Mesenchymal stem cell (in vitro differentiated cells and primary cell): Measurements from ENCODE around the gene PDHB.

Source experiments
- DNase-seq: peaks from one replicate; pipeline ENCODE4 v3.0.0-alpha.2; 2013
- H2AFZ ChIP-seq: one replicate; pipeline ENCODE4 v1.6.1; 2013; ENCODE audit warnings: low read depth, mild to moderate bottlenecking, control low read depth, inconsistent platforms, low read length, moderate library complexity
- H2AK5ac ChIP-seq: 2 replicates; pipeline ENCODE4 v1.6.1; 2013; ENCODE audit warnings: low read length, moderate library complexity, mild to moderate bottlenecking, inconsistent platforms; ENCODE audit not compliant: severe bottlenecking
- H2BK120ac ChIP-seq: one replicate; pipeline ENCODE4 v1.6.1; 2013; ENCODE audit warnings: low read depth, mild to moderate bottlenecking, inconsistent platforms, low read length, moderate library complexity
- H2BK12ac ChIP-seq, 2 experiments: one replicate each; pipeline ENCODE4 v1.6.1; 2013; ENCODE audit warnings: inconsistent platforms in 2 of 2, low read length in 2 of 2, mild to moderate bottlenecking in 2 of 2, moderate library complexity in 2 of 2, control low read depth in 1 of 2
- H2BK15ac ChIP-seq: one replicate; pipeline ENCODE4 v1.6.1; 2013; ENCODE audit warnings: mild to moderate bottlenecking, low read depth, inconsistent platforms; ENCODE audit not compliant: poor library complexity, severe bottlenecking
- H2BK5ac ChIP-seq: 2 replicates; pipeline ENCODE4 v1.6.1; 2013; ENCODE audit warnings: low read depth, mild to moderate bottlenecking, low read length, control low read depth, inconsistent platforms; ENCODE audit not compliant: poor library complexity, severe bottlenecking
- H3K14ac ChIP-seq, 2 experiments: one replicate each; pipeline ENCODE4 v1.6.1; 2013; ENCODE audit warnings: inconsistent platforms in 2 of 2, low read length in 2 of 2, control low read depth in 1 of 2, mild to moderate bottlenecking in 1 of 2, moderate library complexity in 1 of 2
- H3K18ac ChIP-seq, 2 experiments: one replicate each; pipeline ENCODE4 v1.6.1; 2013; ENCODE audit warnings: inconsistent platforms in 2 of 2, low read length in 2 of 2, control low read depth in 1 of 2, low read depth in 1 of 2, mild to moderate bottlenecking in 1 of 2
- H3K23ac ChIP-seq, 2 experiments: one replicate each; pipeline ENCODE4 v1.6.1; 2013; ENCODE audit warnings: inconsistent platforms in 2 of 2, low read length in 2 of 2, mild to moderate bottlenecking in 2 of 2, moderate library complexity in 2 of 2, control low read depth in 1 of 2
- H3K27ac ChIP-seq: 2 replicates; pipeline ENCODE4 v1.5.1; 2013; ENCODE audit warnings: mild to moderate bottlenecking, moderate library complexity, low read length, control low read depth, inconsistent platforms; ENCODE audit not compliant: poor library complexity, severe bottlenecking
- H3K27me3 ChIP-seq, 2 experiments: 2 replicates each; pipeline versions ENCODE4 v1.6.1 to v1.7.0; 2013; ENCODE audit warnings: low read length in 2 of 2, mild to moderate bottlenecking in 2 of 2, moderate library complexity in 2 of 2, control low read depth in 1 of 2, inconsistent platforms in 1 of 2; ENCODE audit not compliant: control insufficient read depth in 1 of 2, insufficient read depth in 1 of 2
- H3K36me3 ChIP-seq, 2 experiments: 2 replicates each; pipeline versions ENCODE4 v1.6.1 to v1.7.0; 2013; ENCODE audit warnings: low read length in 2 of 2, control low read depth in 1 of 2, inconsistent platforms in 1 of 2, low read depth in 1 of 2, mild to moderate bottlenecking in 1 of 2; ENCODE audit not compliant: insufficient read depth in 2 of 2, control insufficient read depth in 1 of 2
- H3K4ac ChIP-seq, 2 experiments: one replicate each; pipeline ENCODE4 v1.6.1; 2013; ENCODE audit warnings: inconsistent platforms in 2 of 2, low read length in 2 of 2, mild to moderate bottlenecking in 2 of 2, moderate library complexity in 2 of 2, control low read depth in 1 of 2, low read depth in 1 of 2
- H3K4me1 ChIP-seq: 2 replicates; pipeline ENCODE4 v1.6.1; 2013; ENCODE audit warnings: low read depth, low read length, control low read depth; ENCODE audit not compliant: control insufficient read depth, insufficient read depth
- H3K4me2 ChIP-seq: 2 replicates; pipeline ENCODE4 v1.6.1; 2013; ENCODE audit warnings: low read length, mild to moderate bottlenecking, inconsistent platforms; ENCODE audit not compliant: poor library complexity, severe bottlenecking
- H3K4me3 ChIP-seq, 2 experiments: 2 replicates each; pipeline versions ENCODE4 v1.5.1 to v1.7.0; 2013; ENCODE audit warnings: low read length in 2 of 2, mild to moderate bottlenecking in 2 of 2, control low read depth in 1 of 2, low read depth in 1 of 2; ENCODE audit not compliant: insufficient read depth in 1 of 2
- H3K79me1 ChIP-seq: replicated peaks from 2 replicates; pipeline ENCODE4 v1.6.1; 2013; ENCODE audit warnings: mild to moderate bottlenecking, control low read depth, low read length, inconsistent platforms; ENCODE audit not compliant: poor library complexity, severe bottlenecking
- H3K9ac ChIP-seq: 2 replicates; pipeline ENCODE4 v1.7.0; 2013; ENCODE audit warnings: mild to moderate bottlenecking, low read length, moderate library complexity
- H3K9me3 ChIP-seq: 2 replicates; pipeline ENCODE4 v1.7.0; 2013; ENCODE audit warnings: mild to moderate bottlenecking, low read length; ENCODE audit not compliant: control insufficient read depth
- H4K8ac ChIP-seq: one replicate; pipeline ENCODE4 v1.6.1; 2013; ENCODE audit warnings: inconsistent platforms, mild to moderate bottlenecking, low read length, moderate library complexity
- H4K91ac ChIP-seq: one replicate; pipeline ENCODE4 v1.6.1; 2013; ENCODE audit warnings: mild to moderate bottlenecking, low read length, inconsistent platforms
- WGBS: methylation state at CpG from one replicate; pipeline ENCODE4 v1.1.7; 2013; ENCODE audit warnings: mixed read lengths; 5-methylcytosine and 5-hydroxymethylcytosine counted together

PDHB gene

DNA sequence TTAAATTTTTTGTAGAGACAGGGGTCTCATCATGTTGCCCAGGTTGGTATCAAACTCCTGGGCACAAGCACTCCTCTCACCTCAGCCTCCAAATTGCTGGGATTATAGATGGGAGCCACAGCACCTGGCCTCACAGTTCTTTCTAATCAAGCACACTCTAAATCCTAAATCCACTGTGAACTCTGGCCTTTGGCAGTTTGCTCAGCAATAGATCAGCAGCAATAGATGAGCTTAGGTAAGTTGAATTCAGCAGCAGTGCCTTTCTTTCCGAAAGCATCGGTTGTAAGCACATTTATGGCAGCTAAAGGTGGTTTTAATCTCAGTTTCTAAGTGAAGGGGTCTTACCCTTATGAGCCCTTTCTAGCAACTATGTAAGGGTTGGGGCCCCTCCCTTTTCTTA is 16.6 kb downstream of the PDHB start:
- Histone ChIP-seq H3K14ac (no peak overlapping the region), H3K23ac (no peak overlapping the region), H3K27me3 (no peaks in the 10 kb centered on the region), H3K4me2 (no peak overlapping the region), H3K79me1 (no peaks in the 10 kb centered on the region), H3K4me3 (no peak overlapping the region), H3K9me3 (no peaks in the 10 kb centered on the region), H2AK5ac (no peak overlapping the region), H3K9ac (no peak overlapping the region), H2BK12ac (no peak overlapping the region), H2AFZ (no peak overlapping the region), H3K27ac (no peak overlapping the region), H4K8ac (no peak overlapping the region), H2BK5ac (no peak overlapping the region), H2BK120ac (no peak overlapping the region), H3K4ac (no peak overlapping the region), H3K4me1 (peaks cover 3% of the 10 kb centered on the region), H2BK15ac (no peak overlapping the region), H4K91ac (no peak overlapping the region), H3K18ac (no peak overlapping the region), H3K36me3 (peaks cover 20 to 51% of the 10 kb centered on the region in 2 experiments)
- WGBS: 100% methylated on average over 2 of the region's 2 CpGs
- no peak for DNase-seq

DNA sequence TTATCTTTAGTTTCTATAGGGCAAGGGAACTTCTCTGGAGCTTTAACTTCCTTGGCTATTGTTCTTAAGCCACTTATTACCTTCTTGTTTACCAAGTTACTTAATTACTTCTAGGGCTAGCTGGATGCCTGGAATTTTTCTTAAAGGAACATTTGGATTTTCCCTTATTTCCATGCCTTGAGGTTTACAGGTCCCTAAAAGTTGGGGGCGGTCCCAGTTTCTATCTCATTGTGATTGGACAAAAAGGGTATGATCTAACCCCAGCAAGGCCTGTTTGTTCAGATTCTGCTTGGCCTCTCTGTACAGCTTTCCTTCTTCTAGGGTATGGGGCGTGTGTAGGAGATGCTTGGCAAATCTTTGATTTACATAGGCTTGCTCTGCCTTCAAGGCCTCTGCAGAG is 17.4 kb downstream of the PDHB start:
- H3K27me3 ChIP-seq: no peaks in the 10 kb centered on the region
- WGBS: 96% methylated on average over 2 of the region's 2 CpGs
- DNase-seq: no peak
- H2BK5ac ChIP-seq: no peak overlapping the region
- H3K4me2 ChIP-seq: no peak overlapping the region
- H3K14ac ChIP-seq: no peak overlapping the region
- H3K4ac ChIP-seq: no peak overlapping the region
- H3K18ac ChIP-seq: no peak overlapping the region
- no peak overlapping the region for H3K27ac ChIP-seq
- peaks cover 3% of the 10 kb centered on the region for H3K4me1 ChIP-seq
- no peak overlapping the region for H4K8ac ChIP-seq
- no peak overlapping the region for H4K91ac ChIP-seq
- H3K9me3 ChIP-seq: no peaks in the 10 kb centered on the region
- H3K79me1 ChIP-seq: no peaks in the 10 kb centered on the region
- no peak overlapping the region for H2AK5ac ChIP-seq
- H3K23ac ChIP-seq: no peak overlapping the region
- H2AFZ ChIP-seq: no peak overlapping the region
- peaks cover 13 to 52% of the 10 kb centered on the region in 2 experiments for H3K36me3 ChIP-seq
- H2BK12ac ChIP-seq: no peak overlapping the region
- no peak overlapping the region for H2BK120ac ChIP-seq
- no peak overlapping the region for H2BK15ac ChIP-seq
- H3K9ac ChIP-seq: no peak overlapping the region
- no peak overlapping the region for H3K4me3 ChIP-seq

DNA sequence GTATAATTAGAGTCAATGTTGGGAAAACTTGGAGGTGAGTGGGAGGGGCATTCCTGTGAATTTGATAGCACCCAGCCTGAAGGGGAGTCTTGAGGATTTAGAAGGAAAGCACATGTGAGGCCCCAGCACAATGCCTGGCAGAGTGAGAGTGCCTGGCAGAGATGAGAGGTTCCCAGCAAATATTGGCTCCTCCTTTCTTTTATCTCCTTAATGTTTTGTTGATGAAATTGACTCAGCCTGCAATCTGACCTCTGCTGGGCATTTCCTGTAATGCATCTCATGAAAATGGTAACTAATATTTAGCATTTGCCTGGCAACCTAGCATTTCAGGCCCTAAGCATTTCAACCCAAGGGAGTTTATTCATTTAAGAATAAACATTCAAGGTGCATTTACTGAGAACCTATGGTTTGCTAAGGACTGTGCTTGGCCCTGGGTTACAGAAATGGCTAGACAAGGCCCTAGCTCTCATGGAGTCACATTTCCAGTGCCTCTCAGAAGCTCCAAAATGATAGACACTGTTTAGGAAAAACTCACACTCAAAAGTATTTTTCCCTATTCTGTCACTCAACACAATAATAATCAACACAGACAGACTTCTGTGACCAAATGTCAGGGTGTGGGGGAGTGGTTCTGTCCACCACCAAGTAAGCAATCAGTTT is 19.0 kb downstream of the PDHB start:
- no peak overlapping the region for H2AK5ac ChIP-seq
- no peak overlapping the region for H3K18ac ChIP-seq
- H3K4ac ChIP-seq: no peak overlapping the region
- H2BK120ac ChIP-seq: no peak overlapping the region
- no peaks in the 10 kb centered on the region for H3K9me3 ChIP-seq
- H2AFZ ChIP-seq: no peak overlapping the region
- H3K27me3 ChIP-seq: no peaks in the 10 kb centered on the region
- H3K9ac ChIP-seq: peak overlapping the region; percentile 18
- no peak overlapping the region for H3K23ac ChIP-seq
- no peaks in the 10 kb centered on the region for H3K79me1 ChIP-seq
- H3K36me3 ChIP-seq: peaks cover 10 to 61% of the 10 kb centered on the region in 2 experiments
- no peak overlapping the region for H2BK12ac ChIP-seq
- no peak overlapping the region for H3K4me2 ChIP-seq
- no peak overlapping the region for H3K27ac ChIP-seq
- no peak overlapping the region for H2BK15ac ChIP-seq
- no peak overlapping the region for H2BK5ac ChIP-seq
- H4K8ac ChIP-seq: no peak overlapping the region
- no peak overlapping the region for H3K14ac ChIP-seq
- H3K4me3 ChIP-seq: no peak overlapping the region
- peak; percentile 71 for DNase-seq
- H4K91ac ChIP-seq: no peak overlapping the region
- no peaks in the 10 kb centered on the region for H3K4me1 ChIP-seq

DNA sequence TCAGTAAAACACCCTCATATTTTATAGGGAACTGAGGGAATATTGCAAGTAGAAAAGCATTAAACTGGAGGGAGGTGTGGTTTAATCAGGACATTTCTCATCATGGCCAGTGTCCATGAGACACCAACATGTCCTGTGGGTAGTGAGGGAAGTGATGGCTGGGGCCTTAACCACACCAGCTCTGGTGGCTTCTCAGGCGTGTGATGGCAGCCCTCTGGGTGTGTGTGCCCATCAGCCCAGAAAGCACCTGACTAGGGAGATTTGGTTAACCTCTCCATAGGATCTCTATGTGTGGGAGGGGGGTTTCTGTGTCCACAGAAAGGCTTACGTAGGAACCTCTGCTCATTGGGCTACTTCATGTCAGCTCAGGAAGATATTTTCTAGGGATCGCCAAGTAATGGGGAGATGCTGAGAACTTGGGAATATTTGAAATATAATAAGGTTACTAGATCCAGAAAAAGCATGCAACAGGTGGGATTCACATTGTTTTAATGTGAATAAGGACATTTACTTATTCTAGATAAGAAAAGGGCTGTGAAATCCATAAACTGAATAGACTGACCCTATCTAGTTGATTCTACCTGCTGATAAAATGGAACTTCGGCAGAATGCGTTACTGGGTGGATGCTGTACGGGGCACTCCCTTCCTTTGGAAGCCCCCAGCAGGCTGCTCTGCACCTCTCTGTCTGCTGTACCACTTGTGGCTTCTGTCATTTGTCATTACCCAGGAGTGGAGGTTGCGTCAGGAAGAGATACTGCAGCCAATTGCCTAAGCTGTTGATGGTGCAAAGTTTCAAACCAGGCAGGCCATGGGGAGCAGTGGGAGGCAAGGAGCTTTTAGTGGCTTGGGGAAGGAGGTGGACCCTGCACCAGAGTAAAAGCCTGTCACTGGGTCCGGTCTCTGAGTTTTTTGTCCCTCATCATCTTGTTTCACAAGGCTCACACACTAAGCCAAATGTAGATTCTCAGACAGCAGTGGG is 21.5 kb downstream of the PDHB start:
- H3K4me2 ChIP-seq: no peak overlapping the region
- no peak overlapping the region for H3K18ac ChIP-seq
- no peak overlapping the region for H2BK120ac ChIP-seq
- H4K8ac ChIP-seq: no peak overlapping the region
- H3K27me3 ChIP-seq: no peaks in the 10 kb centered on the region
- WGBS: 88% methylated on average over 8 of the region's 8 CpGs
- no peak overlapping the region for H2AK5ac ChIP-seq
- no peaks in the 10 kb centered on the region for H3K4me1 ChIP-seq
- H2BK12ac ChIP-seq: no peak overlapping the region
- DNase-seq: no peak
- H3K4me3 ChIP-seq: no peak overlapping the region
- H4K91ac ChIP-seq: no peak overlapping the region
- H2BK5ac ChIP-seq: no peak overlapping the region
- no peaks in the 10 kb centered on the region for H3K79me1 ChIP-seq
- no peak overlapping the region for H3K14ac ChIP-seq
- H3K27ac ChIP-seq: no peak overlapping the region
- H2AFZ ChIP-seq: no peak overlapping the region
- H3K4ac ChIP-seq: no peak overlapping the region
- H3K9me3 ChIP-seq: no peaks in the 10 kb centered on the region
- no peak overlapping the region for H2BK15ac ChIP-seq
- peaks cover 10 to 72% of the 10 kb centered on the region in 2 experiments for H3K36me3 ChIP-seq
- no peak overlapping the region for H3K23ac ChIP-seq
- H3K9ac ChIP-seq: no peak overlapping the region
